ENCODE data around the gene SERPINH1.
"Not testable (repeated sequence)": the region's sequence is repeated elsewhere in the genome, so short reads cannot be mapped to it uniquely, and the experiment has no call there.

Gene SERPINH1

GRCh38 chr11:75578977-75579376 lies 16.9 kb downstream of the SERPINH1 start:
- DNase-seq: no peak

- DNase-seq: no peak
Measured at GRCh38 chr11:75579841-75580240, 17.8 kb downstream of the SERPINH1 start.

- no peak for DNase-seq
Measured at GRCh38 chr11:75582506-75582894, 20.4 kb downstream of the SERPINH1 start.

DNA sequence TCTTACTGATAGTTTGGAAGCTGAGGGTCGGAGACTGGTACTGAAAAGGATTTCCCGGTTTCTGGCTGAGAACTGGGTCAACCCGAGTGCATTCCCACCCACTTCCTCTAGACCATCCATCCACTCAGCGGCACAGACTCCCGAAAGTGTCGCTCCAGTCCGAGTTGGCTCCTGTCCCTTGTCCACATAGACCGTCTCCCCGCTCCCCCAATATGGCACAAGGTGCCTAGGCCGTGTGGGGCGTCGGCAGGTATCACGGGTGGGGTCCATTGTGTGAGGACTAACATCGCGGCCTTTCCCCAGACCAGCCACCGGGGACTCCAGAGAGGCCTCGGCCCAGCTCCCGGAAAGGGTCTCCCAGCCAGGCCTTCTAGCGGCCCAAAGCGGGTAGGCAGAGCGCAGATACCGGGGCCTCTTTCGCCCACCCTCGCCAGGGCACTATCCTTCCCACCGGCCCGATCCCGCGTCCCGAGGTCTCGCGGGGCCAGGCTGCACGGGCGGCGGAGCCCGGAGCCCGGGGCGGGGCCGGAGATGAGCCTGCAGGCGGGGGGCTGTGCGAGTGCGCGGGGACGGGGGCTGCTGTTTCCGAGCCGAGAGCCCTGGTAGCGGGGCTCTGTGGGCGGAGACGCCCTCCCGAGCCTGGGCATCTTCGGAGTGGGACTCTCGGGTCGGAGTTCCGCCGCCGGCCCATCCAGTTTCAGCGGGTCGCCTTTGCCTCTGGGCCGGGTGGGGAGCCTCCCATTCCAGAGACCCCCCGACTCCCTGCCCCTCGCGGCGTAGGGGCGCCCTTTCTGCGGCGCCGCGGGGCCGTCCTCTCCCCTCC lies 21.1 kb downstream of the SERPINH1 start:
- peak; percentile 71 for DNase-seq

DNA sequence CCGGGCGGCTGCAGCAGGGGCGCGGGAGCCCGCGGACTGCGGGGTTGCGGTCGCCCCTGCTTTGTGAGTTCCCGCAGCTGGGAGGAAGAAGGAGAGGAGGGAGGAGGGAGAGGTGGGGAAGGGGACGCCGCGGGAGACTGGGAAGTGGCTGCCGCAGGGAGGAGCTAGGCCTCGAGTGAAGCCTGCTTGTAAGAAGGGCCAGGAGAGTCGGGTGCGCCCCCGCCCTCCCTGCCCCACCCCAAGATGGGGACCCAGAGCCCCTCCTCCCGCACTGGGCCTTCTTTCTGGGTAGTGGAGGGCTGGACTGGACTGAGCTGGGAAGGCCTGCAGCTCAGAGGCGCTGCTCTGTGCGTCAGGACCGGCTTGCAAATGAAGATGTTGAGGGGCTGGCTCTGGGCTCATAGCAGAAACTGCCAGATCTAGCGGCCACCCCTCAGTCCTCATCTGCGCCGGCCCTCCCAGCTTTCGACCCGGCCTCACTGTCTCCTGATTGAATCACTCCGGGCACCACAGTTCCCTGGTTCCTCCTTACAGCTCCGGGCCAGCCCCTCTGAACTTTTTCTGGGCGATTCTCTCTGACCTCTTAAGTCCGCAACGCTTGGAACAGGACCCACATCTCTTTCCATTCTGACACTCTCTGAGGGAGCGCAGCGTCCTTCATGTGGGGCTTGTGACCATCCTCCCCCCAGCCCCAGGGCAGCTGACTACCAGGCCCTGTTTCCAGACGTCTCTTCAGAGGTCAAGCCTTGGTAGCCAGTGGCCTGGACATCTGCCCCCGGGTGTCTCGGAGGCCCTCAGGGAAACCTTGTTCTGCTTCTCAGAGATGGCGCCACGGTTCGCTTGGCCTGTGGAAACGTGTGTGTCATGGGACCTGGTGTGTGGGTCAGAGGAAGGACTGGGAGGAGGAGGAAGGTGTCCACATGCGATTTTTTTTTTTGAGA lies 21.9 kb downstream of the SERPINH1 start:
- no peak for DNase-seq

GRCh38 chr11:75584659-75585292 lies 22.7 kb downstream of the SERPINH1 start:
- DNase-seq: not testable (repeated sequence)

- DNase-seq: no peak
Measured at GRCh38 chr11:75585293-75585670, 23.2 kb downstream of the SERPINH1 start.

GRCh38 chr11:75586395-75586794 lies 24.3 kb downstream of the SERPINH1 start:
- no peak for DNase-seq

GRCh38 chr11:75588051-75588481 lies 26.0 kb downstream of the SERPINH1 start:
- DNase-seq: no peak

DNA sequence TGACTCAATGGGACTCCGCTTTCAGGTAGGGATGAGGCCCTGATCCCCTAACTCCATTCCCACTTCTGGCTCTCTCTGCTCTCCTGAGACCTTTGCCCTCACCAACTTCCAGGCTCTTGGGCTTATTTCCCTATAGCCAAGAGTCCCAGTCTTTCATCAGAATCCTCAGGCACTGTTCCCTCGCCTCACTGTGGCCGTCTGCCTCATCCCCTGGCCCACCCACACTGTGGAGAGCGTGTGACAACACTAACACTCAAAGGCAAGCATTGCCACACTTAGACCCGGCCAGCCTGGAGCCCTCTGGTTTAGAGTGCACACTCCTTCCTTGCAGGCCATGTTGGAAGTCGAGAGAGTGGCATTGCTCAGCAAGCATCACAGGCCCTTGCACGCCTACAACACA lies 27.0 kb downstream of the SERPINH1 start:
- no peak for DNase-seq

DNA sequence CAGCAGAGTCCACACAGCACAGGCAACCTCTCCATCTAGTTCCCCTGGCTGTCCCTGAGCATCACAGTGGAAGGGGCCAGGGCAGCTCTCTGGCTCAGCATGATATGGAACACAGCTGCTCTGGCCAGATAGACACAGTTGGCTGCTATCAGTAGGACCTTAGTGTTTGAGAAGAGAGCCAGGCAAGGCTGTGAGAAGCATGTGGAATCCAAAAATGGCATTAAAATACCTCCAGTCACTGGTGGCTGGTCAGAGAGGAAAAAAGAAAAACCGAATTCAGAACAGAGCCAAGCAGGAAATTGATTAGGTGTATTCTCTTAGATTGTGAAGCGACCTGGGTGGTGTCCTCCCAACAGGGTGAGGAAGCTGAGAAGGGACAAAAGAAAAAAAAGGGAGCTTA lies 27.9 kb downstream of the SERPINH1 start:
- no peak for DNase-seq

- no peak for DNase-seq
Measured at GRCh38 chr11:75591371-75591770, 29.3 kb downstream of the SERPINH1 start.

GRCh38 chr11:75591966-75592365 lies 29.9 kb downstream of the SERPINH1 start:
- DNase-seq: no peak

- DNase-seq: no peak
Measured at GRCh38 chr11:75592715-75593114, 30.7 kb downstream of the SERPINH1 start.

DNA sequence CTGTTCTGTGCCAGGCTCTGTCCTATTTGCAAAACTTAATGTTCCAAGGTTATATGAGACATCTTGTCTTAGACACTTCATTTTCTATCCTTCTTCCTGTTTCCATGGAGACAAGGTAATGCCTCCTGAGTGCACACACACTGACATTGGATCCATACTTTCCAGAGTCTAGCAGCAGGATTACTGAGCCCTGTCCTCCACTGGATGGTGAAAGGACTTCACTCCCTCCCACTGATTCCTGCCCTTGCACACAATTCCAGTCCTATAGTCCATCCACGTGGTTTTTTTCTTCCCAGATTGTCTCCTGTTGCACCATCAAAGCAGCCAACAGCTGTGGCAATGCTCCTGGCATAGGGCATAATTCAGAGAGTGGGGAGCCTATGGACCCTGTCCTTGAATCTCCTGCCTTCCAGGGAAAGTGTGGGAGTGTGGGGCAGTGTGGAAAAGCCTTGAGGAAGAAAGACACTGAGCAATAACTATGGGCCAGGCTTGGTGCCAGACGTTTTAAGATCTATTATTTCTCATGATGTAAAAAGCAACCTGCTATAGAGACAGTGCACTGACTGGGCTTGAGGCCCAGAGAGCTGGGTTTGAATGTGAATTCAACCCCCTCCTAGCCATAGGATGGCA lies 31.3 kb downstream of the SERPINH1 start:
- DNase-seq: no peak

- DNase-seq: no peak
Measured at GRCh38 chr11:75594211-75594610, 32.2 kb downstream of the SERPINH1 start.

DNA sequence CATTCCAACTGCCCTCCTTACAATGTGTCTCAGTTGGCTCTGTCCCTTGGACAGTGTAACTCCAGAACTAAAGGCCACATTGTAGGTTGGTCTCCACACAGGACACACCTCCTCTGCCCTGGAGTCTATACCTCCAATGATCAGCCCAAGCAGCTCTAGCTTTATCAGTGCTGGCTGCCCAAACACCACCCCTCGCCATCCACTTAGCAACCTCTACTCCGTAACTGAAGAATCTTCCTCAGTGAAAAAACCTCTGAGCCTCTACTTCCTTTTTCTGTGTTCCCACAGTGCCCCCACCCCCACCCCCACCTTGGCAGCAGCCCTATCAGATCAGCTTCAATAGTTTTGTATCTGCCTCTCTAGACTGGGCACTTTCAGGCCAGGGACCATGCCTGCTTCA lies 33.4 kb downstream of the SERPINH1 start:
- no peak for DNase-seq

- DNase-seq: no peak
Measured at GRCh38 chr11:75596914-75597313, 34.9 kb downstream of the SERPINH1 start.

DNA sequence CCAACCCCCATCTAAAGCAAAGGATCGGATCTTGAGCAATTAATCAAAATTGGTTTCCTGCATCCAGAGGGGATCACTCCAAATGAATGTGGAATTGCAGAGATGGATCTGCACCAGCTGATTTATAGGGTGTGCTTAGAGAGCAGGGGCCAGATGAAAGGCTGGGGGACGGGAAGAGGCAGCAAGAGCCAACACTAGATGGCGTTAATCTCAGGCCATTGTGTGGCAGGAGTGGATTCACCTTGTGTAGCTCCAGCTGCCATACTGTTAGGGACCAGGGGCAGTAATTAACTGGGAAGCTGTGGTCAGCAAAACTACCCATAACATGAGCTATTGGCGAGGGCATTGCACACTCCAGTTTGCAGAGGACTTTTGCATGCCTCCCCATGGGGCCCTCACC lies 35.6 kb downstream of the SERPINH1 start:
- DNase-seq: no peak

DNA sequence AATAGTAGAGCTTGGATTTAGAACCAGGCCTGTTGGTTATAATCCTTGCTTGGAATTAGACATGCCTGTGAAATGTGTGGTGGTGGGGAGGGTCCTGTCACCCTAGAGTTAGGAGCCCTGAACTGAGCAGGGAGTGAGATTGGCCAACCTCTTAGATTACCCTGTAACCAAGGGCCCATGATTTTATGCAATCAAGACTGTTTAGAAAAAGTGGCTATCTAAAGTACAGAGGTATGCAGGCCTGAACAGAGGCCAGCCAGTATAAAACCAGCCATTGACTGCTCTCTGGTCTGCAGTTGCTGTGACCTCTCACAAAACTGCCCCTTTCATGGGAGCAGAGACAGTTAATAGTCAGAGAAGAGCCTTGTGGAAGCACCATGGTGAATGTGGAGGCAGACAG lies 36.2 kb downstream of the SERPINH1 start:
- DNase-seq: no peak

GRCh38 chr11:75598900-75599299 lies 36.8 kb downstream of the SERPINH1 start:
- no peak for DNase-seq

DNA sequence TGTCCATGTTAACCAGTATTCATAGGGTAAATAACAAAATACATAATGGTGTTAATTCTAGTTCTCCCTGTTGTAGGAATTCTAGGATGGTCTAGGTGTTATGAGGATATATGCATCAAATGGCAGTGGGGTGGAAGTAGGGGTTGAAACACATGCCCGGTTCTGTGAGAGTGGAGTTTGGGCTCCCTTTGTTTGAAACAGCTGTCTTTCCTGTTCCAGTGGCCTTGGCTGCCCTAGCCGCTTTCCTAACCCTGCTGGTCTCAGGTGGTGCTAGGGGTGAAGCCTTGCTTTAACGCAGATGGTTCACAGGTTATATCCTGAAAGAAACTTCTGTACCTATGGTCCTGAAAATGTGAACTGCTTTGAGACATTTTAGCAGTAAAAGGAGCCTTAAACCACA lies 38.3 kb downstream of the SERPINH1 start:
- DNase-seq: no peak

DNA sequence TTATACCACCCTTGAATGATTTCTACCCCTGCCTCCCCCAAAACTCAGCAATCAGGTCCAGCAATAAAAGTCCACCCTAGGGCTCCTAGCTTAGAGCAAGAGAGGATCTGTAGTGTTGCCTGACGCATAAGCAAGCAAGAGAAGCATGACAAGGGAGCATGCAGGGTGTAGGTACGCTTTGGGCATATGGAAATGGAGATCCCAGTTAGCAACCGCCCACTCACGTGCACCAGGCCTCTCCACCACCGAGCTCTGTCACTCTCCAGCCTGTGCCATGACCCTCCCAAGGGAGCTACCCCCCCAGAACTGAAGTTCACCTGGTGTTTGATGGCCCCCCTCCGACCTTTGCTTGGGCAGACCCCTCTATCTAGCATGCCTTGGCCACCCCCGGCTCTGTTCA lies 39.4 kb downstream of the SERPINH1 start:
- no peak for DNase-seq

Data from activated CD8-positive, alpha-beta memory T cell treated with anti-CD3 and anti-CD28 coated beads, Interleukin-2, amount 50 U/mL, for 48 hours (primary cell).